ENCODE results near the gene JAKMIP1.

DNA sequence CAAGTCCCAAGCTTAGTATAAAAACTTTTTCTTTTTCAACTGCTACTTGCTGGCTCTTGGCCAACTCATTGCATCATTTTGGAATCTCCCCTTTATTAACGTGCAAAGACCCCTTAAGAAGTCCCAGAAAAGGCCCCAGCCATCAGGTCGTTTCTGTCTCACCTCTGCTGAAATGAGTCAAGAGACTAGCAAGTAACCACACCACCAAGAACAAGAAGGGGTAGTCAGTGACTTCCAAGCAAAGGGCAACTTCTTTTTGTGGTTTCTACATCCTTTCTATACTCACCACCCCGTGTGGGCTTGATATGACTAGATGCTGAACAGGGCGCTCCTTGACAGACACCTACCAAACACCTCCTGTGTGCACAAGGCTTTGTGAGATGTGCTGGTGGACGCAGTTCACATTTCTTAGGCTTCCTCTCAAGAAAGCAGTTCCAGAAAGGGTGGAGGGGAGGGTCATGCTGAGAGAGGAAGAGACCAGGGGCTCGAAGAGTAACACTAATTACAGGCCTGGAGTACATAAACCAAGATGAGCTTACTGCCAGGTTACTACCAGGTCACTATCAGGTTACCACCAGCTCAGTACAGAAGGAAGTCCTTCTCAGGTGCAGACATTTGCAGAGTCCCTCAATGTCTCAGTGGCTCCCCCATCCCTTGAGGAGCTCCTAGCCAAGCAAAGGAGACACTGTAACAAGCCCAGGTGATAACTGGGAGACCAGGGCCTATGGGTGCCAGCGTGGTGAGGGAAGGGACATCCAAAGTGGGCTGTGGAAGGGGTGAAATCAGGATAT, 19.3 kb downstream of the JAKMIP1 start:
- TF ChIP-seq, protein P1, sequence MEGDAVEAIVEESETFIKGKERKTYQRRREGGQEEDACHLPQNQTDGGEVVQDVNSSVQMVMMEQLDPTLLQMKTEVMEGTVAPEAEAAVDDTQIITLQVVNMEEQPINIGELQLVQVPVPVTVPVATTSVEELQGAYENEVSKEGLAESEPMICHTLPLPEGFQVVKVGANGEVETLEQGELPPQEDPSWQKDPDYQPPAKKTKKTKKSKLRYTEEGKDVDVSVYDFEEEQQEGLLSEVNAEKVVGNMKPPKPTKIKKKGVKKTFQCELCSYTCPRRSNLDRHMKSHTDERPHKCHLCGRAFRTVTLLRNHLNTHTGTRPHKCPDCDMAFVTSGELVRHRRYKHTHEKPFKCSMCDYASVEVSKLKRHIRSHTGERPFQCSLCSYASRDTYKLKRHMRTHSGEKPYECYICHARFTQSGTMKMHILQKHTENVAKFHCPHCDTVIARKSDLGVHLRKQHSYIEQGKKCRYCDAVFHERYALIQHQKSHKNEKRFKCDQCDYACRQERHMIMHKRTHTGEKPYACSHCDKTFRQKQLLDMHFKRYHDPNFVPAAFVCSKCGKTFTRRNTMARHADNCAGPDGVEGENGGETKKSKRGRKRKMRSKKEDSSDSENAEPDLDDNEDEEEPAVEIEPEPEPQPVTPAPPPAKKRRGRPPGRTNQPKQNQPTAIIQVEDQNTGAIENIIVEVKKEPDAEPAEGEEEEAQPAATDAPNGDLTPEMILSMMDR (conservative IDR thresholded peaks at IDR 0.05; ENCODE audit: low read length) = no peak
- TF ChIP-seq EZH2phosphoT487 (IDR thresholded peaks at IDR 0.05; ENCODE audit: borderline replicate concordance) = no peak

All from Loucy (cell line).